K562 (cell line): ENCODE measurements around the gene PRCD. TPM values are rescaled to one million over a fixed set of nuclear protein-coding genes. Genes with fewer than 3 reads are reported as not detected.
A peak's percentile ranks its signal among the peaks of the same experiment; 100 is the strongest.

ENCODE experiments used
- ATF3 ChIP-seq, 2 experiments: fragments of 450-650 bp in 1 of 2; sonication (generic) in 1 of 2; formaldehyde crosslinking in 1 of 2; IDR thresholded peaks in 1 of 2; conservative IDR thresholded peaks in 1 of 2; 2 replicates each; pipeline versions ENCODE4 v1.6.1 to v1.8.1; 2016 to 2023; ENCODE audit warnings: mild to moderate bottlenecking in 2 of 2, moderate library complexity in 2 of 2, inconsistent platforms in 1 of 2, missing genetic modification reagents in 1 of 2
- CREM ChIP-seq: IDR thresholded peaks from 2 replicates; pipeline ENCODE4 v1.6.1; 2014; ENCODE audit warnings: antibody characterized with exemption, low read depth
- E2F6 ChIP-seq, 2 experiments: IDR thresholded peaks; 2 replicates each; pipeline ENCODE4 v1.6.1; 2011; ENCODE audit warnings: borderline replicate concordance in 1 of 2, control low read depth in 1 of 2, low read depth in 1 of 2, low read length in 1 of 2, mild to moderate bottlenecking in 1 of 2, mixed read lengths in 1 of 2, moderate library complexity in 1 of 2; ENCODE audit not compliant: insufficient read depth in 1 of 2, insufficient read length in 1 of 2, poor library complexity in 1 of 2, severe bottlenecking in 1 of 2; ENCODE audit errors: extremely low read depth in 1 of 2
- HDAC2 ChIP-seq: fragments of 450-650 bp; IDR thresholded peaks from 2 replicates; pipeline ENCODE4 v1.6.1; 2016; ENCODE audit warnings: mild to moderate bottlenecking
- JUN ChIP-seq, 2 experiments: sonication (generic) in 1 of 2; formaldehyde crosslinking in 1 of 2; IDR thresholded peaks; 2 replicates each; pipeline versions ENCODE4 v1.6.1 to v1.8.0; 2012 to 2022; ENCODE audit warnings: borderline replicate concordance in 2 of 2, mild to moderate bottlenecking in 2 of 2, improper control_type of control experiment in 1 of 2, low read depth in 1 of 2, low read length in 1 of 2, missing genetic modification reagents in 1 of 2
- RBFOX2 ChIP-seq: fragments of 200-400 bp; formaldehyde crosslinking; IDR thresholded peaks from 2 replicates; pipeline ENCODE4 v1.6.1; 2017; ENCODE audit warnings: low read depth, mild to moderate bottlenecking, low read length, moderate library complexity
- SMARCE1 ChIP-seq: fragments of 450-650 bp; IDR thresholded peaks from 2 replicates; pipeline ENCODE4 v1.7.1; 2016; ENCODE audit warnings: mild to moderate bottlenecking
- SP1 ChIP-seq: sonication (generic); formaldehyde crosslinking; IDR thresholded peaks from 2 replicates; pipeline ENCODE4 v1.8.1; 2022; ENCODE audit warnings: mild to moderate bottlenecking, missing genetic modification reagents
- polyA plus RNA-seq, 8 experiments: library from polyadenylated mRNA; depleted of rRNA in 4 of 8; stranded (reverse) in 5 of 8; unstranded in 3 of 8; fragments of >200 nt; fragmentation: Nextera tagmentation in 2 of 8; fragmentation: Illumina TruSeq in 1 of 8; extraction: Ambion mirVana in 2 of 8; extraction: Trizol in 1 of 8; gene quantifications; 2 replicates each; pipeline versions ENCODE4 v1.2.1 to v1.2.3, GENCODE V29; 2011 to 2014; ENCODE audit warnings: inconsistent platforms in 1 of 8, missing spikeins in 1 of 8
- total RNA-seq, 7 experiments: library from RNA; depleted of rRNA in 6 of 7; stranded (reverse); fragments of >200 nt in 6 of 7; fragmentation: Illumina TruSeq in 2 of 7; extraction: Trizol in 2 of 7; gene quantifications; 2 replicates each; pipeline versions ENCODE4 v1.2.1 to v1.2.3, GENCODE V29; 2011 to 2021; ENCODE audit warnings: low replicate concordance in 1 of 7
- TF ChIP-seq, protein P1 (sequence below), 3 experiments: IDR thresholded peaks in 2 of 3; conservative IDR thresholded peaks in 1 of 3; 2 replicates each; pipeline ENCODE4 v1.5.1; 2011 to 2012; ENCODE audit warnings: low read length in 3 of 3, mild to moderate bottlenecking in 3 of 3, control low read depth in 2 of 3, improper control_type of control experiment in 1 of 3, inconsistent platforms in 1 of 3, low read depth in 1 of 3, mixed read lengths in 1 of 3, moderate library complexity in 1 of 3; ENCODE audit not compliant: insufficient read depth in 2 of 3
- TF ChIP-seq, protein P2 (sequence below): fragments of 200-800 bp; sonication (Bioruptor generic); IDR thresholded peaks from 2 replicates; pipeline ENCODE4 v1.6.1; 2017; ENCODE audit warnings: missing genetic modification characterization, missing compliant biosample characterization
- TF ChIP-seq, protein P3 (sequence below): fragments of 450-650 bp; IDR thresholded peaks from 2 replicates; pipeline ENCODE4 v1.6.1; 2016; ENCODE audit warnings: borderline replicate concordance

The PRCD gene
- total and polyA plus RNA-seq, 9 of the 15 experiments (the other 6 are each of a cell fraction or from before 2014, with no cell fraction given) = 0.20 to 0.25 (median 0.21) TPM; not detected in 6

DNA sequence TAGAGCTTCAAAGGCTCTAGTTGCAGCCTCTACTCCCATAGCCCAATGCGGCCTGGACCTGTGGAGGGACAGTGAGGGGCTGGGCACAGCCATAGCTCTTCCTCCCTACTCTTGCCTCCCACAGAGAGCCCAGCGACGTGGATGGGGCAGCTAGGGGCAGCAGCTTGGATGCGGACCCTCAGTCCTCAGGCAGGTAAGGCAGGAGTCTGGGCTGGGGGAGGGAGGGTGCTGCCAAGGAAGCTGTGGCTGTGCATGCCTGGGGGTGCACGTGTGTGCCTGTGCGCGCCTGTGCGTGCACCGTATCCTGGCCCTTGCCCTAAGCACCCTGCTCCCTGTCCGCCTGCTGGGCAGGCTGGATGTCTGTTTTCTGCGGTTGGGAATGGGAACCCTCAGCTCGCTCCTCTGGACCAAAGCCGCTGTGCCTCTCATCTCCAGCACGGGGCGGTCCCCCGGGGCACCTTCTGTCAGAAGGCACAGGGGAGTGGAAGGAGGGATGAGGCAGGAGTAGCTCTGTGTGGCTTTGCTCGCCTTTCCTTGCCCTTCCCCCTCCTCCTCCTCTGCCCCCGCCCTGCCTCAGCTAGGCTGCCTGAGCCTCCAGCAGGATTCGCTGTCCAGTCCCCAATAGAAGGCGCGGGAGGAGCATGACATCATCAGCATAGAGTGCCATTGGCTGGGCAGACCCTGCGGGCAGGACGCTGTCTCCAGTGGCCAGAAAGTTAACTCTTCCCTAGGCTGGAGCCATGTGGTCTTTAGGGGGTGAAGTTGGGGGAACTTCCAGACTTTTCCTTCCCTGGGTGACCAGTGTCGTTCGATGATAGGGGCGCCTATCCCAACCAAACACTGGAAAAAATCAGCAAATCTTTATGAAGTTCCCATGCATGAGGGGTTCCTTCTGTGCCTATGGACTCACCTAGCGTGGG, 797 bp downstream of the PRCD start (continued):
- peak; percentile 98 for TF ChIP-seq ATF3 (IDR thresholded peaks at IDR 0.05)
- 0 out of 2 replicates have a peak, but pooled peaks have one; percentile 50 for TF ChIP-seq ATF3 (CRISPR knock-in tag; conservative IDR thresholded peaks at IDR 0.05)
- TF ChIP-seq, protein P1, sequence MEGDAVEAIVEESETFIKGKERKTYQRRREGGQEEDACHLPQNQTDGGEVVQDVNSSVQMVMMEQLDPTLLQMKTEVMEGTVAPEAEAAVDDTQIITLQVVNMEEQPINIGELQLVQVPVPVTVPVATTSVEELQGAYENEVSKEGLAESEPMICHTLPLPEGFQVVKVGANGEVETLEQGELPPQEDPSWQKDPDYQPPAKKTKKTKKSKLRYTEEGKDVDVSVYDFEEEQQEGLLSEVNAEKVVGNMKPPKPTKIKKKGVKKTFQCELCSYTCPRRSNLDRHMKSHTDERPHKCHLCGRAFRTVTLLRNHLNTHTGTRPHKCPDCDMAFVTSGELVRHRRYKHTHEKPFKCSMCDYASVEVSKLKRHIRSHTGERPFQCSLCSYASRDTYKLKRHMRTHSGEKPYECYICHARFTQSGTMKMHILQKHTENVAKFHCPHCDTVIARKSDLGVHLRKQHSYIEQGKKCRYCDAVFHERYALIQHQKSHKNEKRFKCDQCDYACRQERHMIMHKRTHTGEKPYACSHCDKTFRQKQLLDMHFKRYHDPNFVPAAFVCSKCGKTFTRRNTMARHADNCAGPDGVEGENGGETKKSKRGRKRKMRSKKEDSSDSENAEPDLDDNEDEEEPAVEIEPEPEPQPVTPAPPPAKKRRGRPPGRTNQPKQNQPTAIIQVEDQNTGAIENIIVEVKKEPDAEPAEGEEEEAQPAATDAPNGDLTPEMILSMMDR (IDR thresholded peaks at IDR 0.05 in 2 of 3, conservative IDR thresholded peaks at IDR 0.05 in 1 of 3; ENCODE audit: insufficient read depth in 2 of 3, low read depth in 1 of 3, low read length in 3 of 3) = peak; percentile 1 to 19 (median 9); a peak in 3 of 6 replicates
- TF ChIP-seq SMARCE1 = 0 out of 2 replicates have a peak, but pooled peaks have one; percentile 14
- peak; percentile 66 for TF ChIP-seq RBFOX2
- TF ChIP-seq SP1 = peak; percentile 36; the same call in 1 of the 2 replicates
- peak; percentile 31; the same call in 1 of the 2 replicates for TF ChIP-seq HDAC2
- TF ChIP-seq E2F6 (IDR thresholded peaks at IDR 0.05; ENCODE audit: borderline replicate concordance in 1 of 2, extremely low read depth in 1 of 2, insufficient read depth in 1 of 2, insufficient read length in 1 of 2, low read depth in 1 of 2, low read length in 1 of 2, poor library complexity in 1 of 2, severe bottlenecking in 1 of 2) = peak; percentile 78 to 85
- TF ChIP-seq, protein P2, sequence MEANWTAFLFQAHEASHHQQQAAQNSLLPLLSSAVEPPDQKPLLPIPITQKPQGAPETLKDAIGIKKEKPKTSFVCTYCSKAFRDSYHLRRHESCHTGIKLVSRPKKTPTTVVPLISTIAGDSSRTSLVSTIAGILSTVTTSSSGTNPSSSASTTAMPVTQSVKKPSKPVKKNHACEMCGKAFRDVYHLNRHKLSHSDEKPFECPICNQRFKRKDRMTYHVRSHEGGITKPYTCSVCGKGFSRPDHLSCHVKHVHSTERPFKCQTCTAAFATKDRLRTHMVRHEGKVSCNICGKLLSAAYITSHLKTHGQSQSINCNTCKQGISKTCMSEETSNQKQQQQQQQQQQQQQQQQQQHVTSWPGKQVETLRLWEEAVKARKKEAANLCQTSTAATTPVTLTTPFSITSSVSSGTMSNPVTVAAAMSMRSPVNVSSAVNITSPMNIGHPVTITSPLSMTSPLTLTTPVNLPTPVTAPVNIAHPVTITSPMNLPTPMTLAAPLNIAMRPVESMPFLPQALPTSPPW = peak; percentile 83
- TF ChIP-seq, protein P3, sequence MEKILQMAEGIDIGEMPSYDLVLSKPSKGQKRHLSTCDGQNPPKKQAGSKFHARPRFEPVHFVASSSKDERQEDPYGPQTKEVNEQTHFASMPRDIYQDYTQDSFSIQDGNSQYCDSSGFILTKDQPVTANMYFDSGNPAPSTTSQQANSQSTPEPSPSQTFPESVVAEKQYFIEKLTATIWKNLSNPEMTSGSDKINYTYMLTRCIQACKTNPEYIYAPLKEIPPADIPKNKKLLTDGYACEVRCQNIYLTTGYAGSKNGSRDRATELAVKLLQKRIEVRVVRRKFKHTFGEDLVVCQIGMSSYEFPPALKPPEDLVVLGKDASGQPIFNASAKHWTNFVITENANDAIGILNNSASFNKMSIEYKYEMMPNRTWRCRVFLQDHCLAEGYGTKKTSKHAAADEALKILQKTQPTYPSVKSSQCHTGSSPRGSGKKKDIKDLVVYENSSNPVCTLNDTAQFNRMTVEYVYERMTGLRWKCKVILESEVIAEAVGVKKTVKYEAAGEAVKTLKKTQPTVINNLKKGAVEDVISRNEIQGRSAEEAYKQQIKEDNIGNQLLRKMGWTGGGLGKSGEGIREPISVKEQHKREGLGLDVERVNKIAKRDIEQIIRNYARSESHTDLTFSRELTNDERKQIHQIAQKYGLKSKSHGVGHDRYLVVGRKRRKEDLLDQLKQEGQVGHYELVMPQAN = no peak
- TF ChIP-seq JUN (IDR thresholded peaks at IDR 0.05; ENCODE audit: borderline replicate concordance, low read depth, low read length) = peak; percentile 89
- no peak for TF ChIP-seq JUN (CRISPR knock-in tag; IDR thresholded peaks at IDR 0.05; ENCODE audit: borderline replicate concordance)
- peak; percentile 80 for TF ChIP-seq CREM
